ENCODE measurements around the gene PIGX.

- TF ChIP-seq CTCF (IDR thresholded peaks at IDR 0.05), result no peak
- no peak for TF ChIP-seq POLR2A (IDR thresholded peaks at IDR 0.05)
These were observed 36.9 kb downstream of the PIGX start for GRCh38 chr3:196749125-196749524.
